A549 (cell line): Measurements from ENCODE around the gene ADORA3. TPM values are rescaled to one million over a fixed set of nuclear protein-coding genes. Genes with fewer than 3 reads are reported as not detected.
A peak's percentile ranks its signal among the peaks of the same experiment; 100 is the strongest.

Experiments used
- ATAC-seq, 2 experiments: fragments of 200-7000 bp in 1 of 2; fragments of >200 bp in 1 of 2; cut with Nextera tagmentation in 1 of 2; cut with Tn5 transposase in 1 of 2; 3 replicates each; pipeline versions ENCODE4 v1.8.0 to v1.9.1; 2018 to 2020; ENCODE audit warnings: mild to moderate bottlenecking in 1 of 2, moderate library complexity in 1 of 2
- CTCF ChIA-PET: fragments of 300-600 bp; sonication (Branson Sonifier 250); formaldehyde crosslinking; extraction: SDS; loops from one replicate; lab custom pipeline; 2021; ENCODE audit warnings: antibody characterized with exemption, inconsistent platforms; lab: Yijun Ruan, JAX
- POLR2A ChIA-PET: fragments of 350-600 bp; formaldehyde crosslinking; extraction: SDS; loops from one replicate; lab custom pipeline; 2021; ENCODE audit warnings: antibody characterized with exemption, inconsistent platforms; lab: Yijun Ruan, JAX
- DNase-seq, 2 experiments: peaks; one replicate each; pipeline versions ENCODE4 v3.0.0 to v3.0.0-alpha.2; 2011 to 2016; ENCODE audit warnings: low read depth in 1 of 2, low spot score in 1 of 2
- FAIRE-seq: peaks from 2 replicates; lab custom pipeline; 2011; peaks lifted over from hg19 to GRCh38; lab: Jason Lieb, UNC
- H3K27ac ChIP-seq, 2 experiments: fragments of >200 bp; sonication (Bioruptor Twin); formaldehyde crosslinking; 3 replicates each; pipeline ENCODE4 v1.5.1; 2016 to 2017
- H3K4me1 ChIP-seq: fragments of >200 bp; sonication (Bioruptor Twin); formaldehyde crosslinking; 3 replicates; pipeline ENCODE4 v1.6.1; 2016
- H3K4me2 ChIP-seq: fragments of >200 bp; sonication (Bioruptor Twin); formaldehyde crosslinking; 3 replicates; pipeline ENCODE4 v1.6.1; 2016
- H3K4me3 ChIP-seq: fragments of >200 bp; sonication (Bioruptor Twin); formaldehyde crosslinking; 3 replicates; pipeline ENCODE4 v1.5.1; 2016
- H3K9me3 ChIP-seq: fragments of >200 bp; sonication (Bioruptor Twin); formaldehyde crosslinking; 3 replicates; pipeline ENCODE4 v1.6.1; 2016
- CEBPB ChIP-seq, 2 experiments: fragments of >200 bp in 1 of 2; sonication (Bioruptor Twin) in 1 of 2; formaldehyde crosslinking in 1 of 2; IDR thresholded peaks; 2 replicates each; pipeline ENCODE4 v1.6.1; 2012 to 2016
- CHD2 ChIP-seq: fragments of 150-350 bp; IDR thresholded peaks from 2 replicates; pipeline ENCODE4 v1.6.1; 2014; ENCODE audit warnings: low read length; ENCODE audit not compliant: partially characterized antibody
- E2F6 ChIP-seq: IDR thresholded peaks from 2 replicates; pipeline ENCODE4 v1.6.1; 2012; ENCODE audit warnings: low read depth, borderline replicate concordance
- EHF ChIP-seq: fragments of 250-450 bp; sonication (Bioruptor Pico); IDR thresholded peaks from 2 replicates; pipeline ENCODE4 v1.5.0; 2020; ENCODE audit warnings: mild to moderate bottlenecking
- EP300 ChIP-seq, 2 experiments: fragments of >200 bp; sonication (Bioruptor Twin); formaldehyde crosslinking; IDR thresholded peaks; 2 replicates in 1 of 2; 3 replicates in 1 of 2; pipeline ENCODE4 v1.6.1; 2016 to 2017
- ESRRA ChIP-seq: fragments of 150-350 bp; IDR thresholded peaks from 2 replicates; pipeline ENCODE4 v1.6.1; 2014; ENCODE audit warnings: mild to moderate bottlenecking, low read length, borderline replicate concordance
- FOSB ChIP-seq: fragments of 250-450 bp; sonication (Bioruptor Pico); IDR thresholded peaks from 2 replicates; pipeline ENCODE4 v1.5.0; 2020; ENCODE audit warnings: mild to moderate bottlenecking, moderate library complexity
- FOXS1 ChIP-seq: fragments of 250-450 bp; sonication (Bioruptor Pico); IDR thresholded peaks from 2 replicates; pipeline ENCODE4 v1.5.0; 2020; ENCODE audit warnings: mild to moderate bottlenecking, moderate library complexity
- GATA3 ChIP-seq: IDR thresholded peaks from 2 replicates; pipeline ENCODE4 v1.6.1; 2012; ENCODE audit warnings: borderline replicate concordance
- HMGXB4 ChIP-seq: fragments of 250-450 bp; sonication (Bioruptor Pico); IDR thresholded peaks from 2 replicates; pipeline ENCODE4 v1.5.0; 2021; ENCODE audit warnings: mild to moderate bottlenecking, moderate library complexity, borderline replicate concordance
- HOXA7 ChIP-seq: fragments of 250-450 bp; sonication (Bioruptor Pico); IDR thresholded peaks from 2 replicates; pipeline ENCODE4 v1.5.0; 2020; ENCODE audit warnings: mild to moderate bottlenecking, moderate library complexity
- HOXB5 ChIP-seq: fragments of 250-450 bp; sonication (Bioruptor Pico); IDR thresholded peaks from 2 replicates; pipeline ENCODE4 v1.5.0; 2020; ENCODE audit warnings: mild to moderate bottlenecking, moderate library complexity
- JUN ChIP-seq, 2 experiments: fragments of >200 bp; sonication (Bioruptor Twin); formaldehyde crosslinking; IDR thresholded peaks; 2 replicates in 1 of 2; 3 replicates in 1 of 2; pipeline ENCODE4 v1.6.1; 2016 to 2017
- JUNB ChIP-seq: fragments of >200 bp; sonication (Bioruptor Twin); formaldehyde crosslinking; IDR thresholded peaks from 2 replicates; pipeline ENCODE4 v1.6.1; 2016
- MAX ChIP-seq: IDR thresholded peaks from 2 replicates; pipeline ENCODE4 v1.6.1; 2012
- NPAS2 ChIP-seq: fragments of 250-450 bp; sonication (Bioruptor Pico); IDR thresholded peaks from 2 replicates; pipeline ENCODE4 v1.8.0; 2022; ENCODE audit warnings: mild to moderate bottlenecking, moderate library complexity, borderline replicate concordance
- PBX3 ChIP-seq: IDR thresholded peaks from 2 replicates; pipeline ENCODE4 v1.6.1; 2012
- PHF8 ChIP-seq: fragments of 200-600 bp; sonication (generic); IDR thresholded peaks from 2 replicates; pipeline ENCODE4 v1.6.1; 2016; ENCODE audit warnings: low read depth, mild to moderate bottlenecking, antibody characterized with exemption, moderate library complexity, borderline replicate concordance
- POLR2AphosphoS2 ChIP-seq: conservative IDR thresholded peaks from 2 replicates; pipeline ENCODE4 v1.6.1; 2012; ENCODE audit warnings: low read length, improper control_type of control experiment, inconsistent platforms
- RAD21 ChIP-seq, 2 experiments: fragments of >200 bp in 1 of 2; sonication (Bioruptor Twin) in 1 of 2; formaldehyde crosslinking in 1 of 2; IDR thresholded peaks in 1 of 2; conservative IDR thresholded peaks in 1 of 2; 2 replicates in 1 of 2; 3 replicates in 1 of 2; pipeline ENCODE4 v1.6.1; 2012 to 2018; ENCODE audit warnings: inconsistent platforms in 1 of 2
- REST ChIP-seq: fragments of 200-600 bp; sonication (generic); IDR thresholded peaks from 2 replicates; pipeline ENCODE4 v1.6.1; 2016; ENCODE audit warnings: antibody characterized with exemption, mild to moderate bottlenecking, moderate library complexity
- ZC3H11A ChIP-seq: fragments of 450-650 bp; IDR thresholded peaks from 2 replicates; pipeline ENCODE4 v1.6.1; 2014; ENCODE audit warnings: antibody characterized with exemption, mild to moderate bottlenecking
- ZFP36 ChIP-seq: fragments of 450-650 bp; IDR thresholded peaks from 2 replicates; pipeline ENCODE4 v1.6.1; 2014; ENCODE audit warnings: borderline replicate concordance; ENCODE audit not compliant: partially characterized antibody
- WGBS: methylation state at CpG from one replicate; pipeline ENCODE4 v1.1.6; 2017; ENCODE audit errors: missing lambda C conversion rate; 5-methylcytosine and 5-hydroxymethylcytosine counted together
- polyA plus RNA-seq, 4 experiments: library from polyadenylated mRNA; depleted of rRNA in 3 of 4; stranded (reverse); fragments of >200 nt; fragmentation: RNase III in 1 of 4; extraction: RNeasy Plus Mini Kit Qiagen cat#74134 plus additional on column Dnase treatment in 1 of 4; gene quantifications; 2 replicates in 3 of 4; 3 replicates in 1 of 4; pipeline ENCODE4 v1.2.3, GENCODE V29; 2011 to 2017

The ADORA3 gene
- polyA plus RNA-seq, 2 of the 4 experiments (the other 2 are of a cell fraction) = not detected

- ChIA-PET POLR2A (no interaction called here), CTCF (interaction anchor here (2.0 kb wide), 1 partner anchor 30 kb away, joined by 7 read pairs; no protein-coding TSS in a partner anchor)
- peak; percentile 36 to 50; a peak in 2 of 6 replicates for ATAC-seq
- TF ChIP-seq JUNB = 0 out of 2 replicates have a peak, but pooled peaks have one; percentile 5
- TF ChIP-seq HOXA7 = no peak
- WGBS = 41% methylated on average over 6 of the region's 6 CpGs
- H3K9me3 ChIP-seq = no peaks in the 10 kb centered on the region
- no peak overlapping the region for H3K4me3 ChIP-seq
- H3K4me2 ChIP-seq = peak overlapping the region; percentile 20
- DNase-seq = no peak
- no peak overlapping the region for H3K27ac ChIP-seq
- peaks cover 17% of the 10 kb centered on the region; the same call in 2 of the 3 replicates for H3K4me1 ChIP-seq
- no peak for FAIRE-seq
These were observed 35.1 kb upstream of the ADORA3 start for GRCh38 chr1:111538343-111539025.

GRCh38 chr1:111535256-111536191 lies 32.1 kb upstream of the ADORA3 start:
- H3K4me2 ChIP-seq = no peak overlapping the region
- H3K4me1 ChIP-seq = peaks cover 6% of the 10 kb centered on the region; the same call in 1 of the 3 replicates
- CTCF ChIA-PET = interaction anchor here (0.5 to 2.4 kb wide), 2 partner anchors 27 to 48 kb away, joined by 3 to 9 read pairs; no protein-coding TSS in a partner anchor
- no peak overlapping the region for H3K4me3 ChIP-seq
- DNase-seq (no peak), FAIRE-seq (no peak), ATAC-seq (no peak)
- 56% methylated on average over 14 of the region's 14 CpGs for WGBS
- TF ChIP-seq HOXA7 (no peak), CEBPB (IDR thresholded peaks at IDR 0.05) (no peak), ZC3H11A (no peak), EP300 (IDR thresholded peaks at IDR 0.05) (no peak), RAD21 (conservative IDR thresholded peaks at IDR 0.05 in 1 of 2, IDR thresholded peaks at IDR 0.05 in 1 of 2) (no peak)
- H3K27ac ChIP-seq = no peak overlapping the region
- POLR2A ChIA-PET = no interaction called here
- no peaks in the 10 kb centered on the region for H3K9me3 ChIP-seq

- H3K9me3 ChIP-seq = no peaks in the 10 kb centered on the region
- ChIA-PET CTCF (no interaction called here), POLR2A (no interaction called here)
- WGBS = 86% methylated on average over 3 of the region's 3 CpGs
- DNase-seq = no peak
- H3K4me1 ChIP-seq = no peaks in the 10 kb centered on the region
- H3K4me3 ChIP-seq = no peak overlapping the region
- H3K4me2 ChIP-seq = no peak overlapping the region
- FAIRE-seq = no peak
- TF ChIP-seq ZFP36 (no peak), FOSB (CRISPR knock-in tag) (no peak), MAX (no peak), EP300 (IDR thresholded peaks at IDR 0.05) (no peak), FOXS1 (no peak), POLR2AphosphoS2 (no peak), EHF (CRISPR knock-in tag) (no peak), HOXB5 (no peak), REST (no peak), E2F6 (no peak), PBX3 (no peak), PHF8 (no peak), NPAS2 (CRISPR knock-in tag) (no peak), RAD21 (conservative IDR thresholded peaks at IDR 0.05 in 1 of 2, IDR thresholded peaks at IDR 0.05 in 1 of 2) (no peak), ESRRA (no peak), GATA3 (no peak), JUN (IDR thresholded peaks at IDR 0.05) (no peak), HOXA7 (no peak), CHD2 (no peak), HMGXB4 (CRISPR knock-in tag) (no peak)
- TF ChIP-seq, all 56 proteins: peak for 0
- ATAC-seq = no peak
- no peak overlapping the region for H3K27ac ChIP-seq
These were observed 16.6 kb upstream of the ADORA3 start for GRCh38 chr1:111520053-111520452.
